Fibroblast of upper back skin (primary cell): ENCODE results near the gene HOXD12.

Experiments
- DNase-seq: peaks from one replicate; pipeline ENCODE4 v3.0.0-alpha.2; 2013

The HOXD12 gene

GRCh38 chr2:176122683-176123410 lies 23.3 kb downstream of the HOXD12 start, which contains the start of gene HOXD9:
HOXD9 (plus strand) TSS chr2:176122719; CDS start chr2:176122769, 50 bp downstream.
- DNase-seq, result peak; percentile 81

GRCh38 chr2:176123411-176124109 lies 24.0 kb downstream of the HOXD12 start:
- DNase-seq, result no peak

- DNase-seq, result no peak
Observed at GRCh38 chr2:176124110-176124946, 24.7 kb downstream of the HOXD12 start.

- DNase-seq, result no peak
Observed at GRCh38 chr2:176124947-176125771, 25.6 kb downstream of the HOXD12 start.

- DNase-seq, result no peak
Observed at GRCh38 chr2:176125772-176126054, 26.1 kb downstream of the HOXD12 start.

- DNase-seq, result peak; percentile 77
Observed at GRCh38 chr2:176126929-176127773, 27.6 kb downstream of the HOXD12 start.

GRCh38 chr2:176127774-176128072 lies 28.1 kb downstream of the HOXD12 start:
- no peak for DNase-seq

- DNase-seq, result peak; percentile 58
Observed at GRCh38 chr2:176128172-176128981, 28.8 kb downstream of the HOXD12 start.

GRCh38 chr2:176128982-176129796 lies 29.6 kb downstream of the HOXD12 start, which contains the start of gene HOXD8:
HOXD8 (plus strand) TSS chr2:176129705; CDS start chr2:176130367, 662 bp downstream.
- DNase-seq, result peak; percentile 91

- no peak for DNase-seq
Observed at GRCh38 chr2:176129813-176130146, 30.2 kb downstream of the HOXD12 start.

- DNase-seq, result peak; percentile 97
Observed at GRCh38 chr2:176130147-176130956, 30.8 kb downstream of the HOXD12 start.

GRCh38 chr2:176130957-176131847 lies 31.6 kb downstream of the HOXD12 start:
- DNase-seq, result no peak

GRCh38 chr2:176131848-176132158 lies 32.2 kb downstream of the HOXD12 start:
- DNase-seq, result no peak

- DNase-seq, result peak; percentile 85
Observed at GRCh38 chr2:176132205-176133171, 32.9 kb downstream of the HOXD12 start.

- DNase-seq, result no peak
Observed at GRCh38 chr2:176133389-176133788, 33.8 kb downstream of the HOXD12 start.

- no peak for DNase-seq
Observed at GRCh38 chr2:176134035-176134434, 34.4 kb downstream of the HOXD12 start.

GRCh38 chr2:176135035-176135440 lies 35.4 kb downstream of the HOXD12 start:
- DNase-seq, result peak; percentile 90
